GM23338 (cell line): Measurements from ENCODE around the gene CCDC150.
"Not testable (repeated sequence)": the region's sequence is repeated elsewhere in the genome, so short reads cannot be mapped to it uniquely, and the experiment has no call there.

Source experiments
- EZH2 ChIP-seq: fragments of 200-600 bp; sonication (generic); IDR thresholded peaks from one replicate; pipeline ENCODE4 v1.8.0; 2017; ENCODE audit warnings: antibody characterized with exemption, mild to moderate bottlenecking, low read depth; ENCODE audit not compliant: unreplicated experiment
- EZH2phosphoT487 ChIP-seq: fragments of 200-600 bp; sonication (generic); IDR thresholded peaks from one replicate; pipeline ENCODE4 v1.8.1; 2018; ENCODE audit warnings: antibody characterized with exemption; ENCODE audit not compliant: unreplicated experiment
- JUNB ChIP-seq: IDR thresholded peaks from one replicate; pipeline ENCODE4 v1.6.1; 2016; ENCODE audit warnings: antibody characterized with exemption; ENCODE audit not compliant: unreplicated experiment
- NANOG ChIP-seq: IDR thresholded peaks from 2 replicates; pipeline ENCODE4 v1.6.1; 2016; ENCODE audit warnings: antibody characterized with exemption, borderline replicate concordance
- POLR2AphosphoS5 ChIP-seq: IDR thresholded peaks from 2 replicates; pipeline ENCODE4 v1.6.1; 2016; ENCODE audit warnings: antibody characterized with exemption, low read depth
- STAT1 ChIP-seq: IDR thresholded peaks from one replicate; pipeline ENCODE4 v1.6.1; 2016; ENCODE audit warnings: antibody characterized with exemption; ENCODE audit not compliant: unreplicated experiment
- ZNF114 ChIP-seq: fragments of 250-450 bp; sonication (Bioruptor Pico); IDR thresholded peaks from 2 replicates; pipeline ENCODE4 v1.5.0; 2020; ENCODE audit warnings: mild to moderate bottlenecking, moderate library complexity
- TF ChIP-seq, protein P1 (sequence below), 2 experiments: fragments of 200-600 bp in 1 of 2; sonication (generic) in 1 of 2; conservative IDR thresholded peaks; 2 replicates each; pipeline versions ENCODE4 v1.5.1 to v1.6.1; 2016 to 2017; ENCODE audit warnings: antibody characterized with exemption in 2 of 2, low read depth in 2 of 2, mild to moderate bottlenecking in 2 of 2, moderate library complexity in 1 of 2
- TF ChIP-seq, protein P2 (sequence below): IDR thresholded peaks from 2 replicates; pipeline ENCODE4 v1.6.1; 2016; ENCODE audit warnings: antibody characterized with exemption
- TF ChIP-seq, protein P3 (sequence below): IDR thresholded peaks from one replicate; pipeline ENCODE4 v1.6.1; 2018; ENCODE audit warnings: antibody characterized with exemption; ENCODE audit not compliant: unreplicated experiment

DNA sequence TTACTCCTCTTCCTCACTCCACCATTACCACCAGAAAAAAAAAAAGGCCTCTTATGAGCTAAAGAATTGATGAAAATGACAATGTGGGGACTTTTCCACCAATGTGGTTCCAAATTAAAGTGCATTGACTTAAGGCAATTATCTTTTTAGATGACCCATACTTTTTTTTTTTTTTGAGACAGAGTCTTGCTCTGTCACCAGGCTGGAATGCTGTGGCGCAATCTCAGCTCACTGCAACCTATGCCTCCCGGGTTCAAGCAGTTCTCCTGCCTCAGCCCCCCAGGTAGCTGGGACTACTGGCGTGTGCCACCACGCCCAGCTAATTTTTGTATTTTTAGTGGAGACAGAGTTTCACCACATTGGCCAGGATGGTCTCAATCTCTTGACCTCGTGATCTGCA lies 31.6 kb upstream of the CCDC150 start:
- not testable (repeated sequence) for TF ChIP-seq EZH2; ZNF114 (CRISPR knock-in tag); EZH2phosphoT487; POLR2AphosphoS5; STAT1; NANOG; JUNB
- TF ChIP-seq, protein P1, sequence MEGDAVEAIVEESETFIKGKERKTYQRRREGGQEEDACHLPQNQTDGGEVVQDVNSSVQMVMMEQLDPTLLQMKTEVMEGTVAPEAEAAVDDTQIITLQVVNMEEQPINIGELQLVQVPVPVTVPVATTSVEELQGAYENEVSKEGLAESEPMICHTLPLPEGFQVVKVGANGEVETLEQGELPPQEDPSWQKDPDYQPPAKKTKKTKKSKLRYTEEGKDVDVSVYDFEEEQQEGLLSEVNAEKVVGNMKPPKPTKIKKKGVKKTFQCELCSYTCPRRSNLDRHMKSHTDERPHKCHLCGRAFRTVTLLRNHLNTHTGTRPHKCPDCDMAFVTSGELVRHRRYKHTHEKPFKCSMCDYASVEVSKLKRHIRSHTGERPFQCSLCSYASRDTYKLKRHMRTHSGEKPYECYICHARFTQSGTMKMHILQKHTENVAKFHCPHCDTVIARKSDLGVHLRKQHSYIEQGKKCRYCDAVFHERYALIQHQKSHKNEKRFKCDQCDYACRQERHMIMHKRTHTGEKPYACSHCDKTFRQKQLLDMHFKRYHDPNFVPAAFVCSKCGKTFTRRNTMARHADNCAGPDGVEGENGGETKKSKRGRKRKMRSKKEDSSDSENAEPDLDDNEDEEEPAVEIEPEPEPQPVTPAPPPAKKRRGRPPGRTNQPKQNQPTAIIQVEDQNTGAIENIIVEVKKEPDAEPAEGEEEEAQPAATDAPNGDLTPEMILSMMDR (conservative IDR thresholded peaks at IDR 0.05; ENCODE audit: low read depth in 2 of 2): not testable (repeated sequence)
- TF ChIP-seq, protein P2, sequence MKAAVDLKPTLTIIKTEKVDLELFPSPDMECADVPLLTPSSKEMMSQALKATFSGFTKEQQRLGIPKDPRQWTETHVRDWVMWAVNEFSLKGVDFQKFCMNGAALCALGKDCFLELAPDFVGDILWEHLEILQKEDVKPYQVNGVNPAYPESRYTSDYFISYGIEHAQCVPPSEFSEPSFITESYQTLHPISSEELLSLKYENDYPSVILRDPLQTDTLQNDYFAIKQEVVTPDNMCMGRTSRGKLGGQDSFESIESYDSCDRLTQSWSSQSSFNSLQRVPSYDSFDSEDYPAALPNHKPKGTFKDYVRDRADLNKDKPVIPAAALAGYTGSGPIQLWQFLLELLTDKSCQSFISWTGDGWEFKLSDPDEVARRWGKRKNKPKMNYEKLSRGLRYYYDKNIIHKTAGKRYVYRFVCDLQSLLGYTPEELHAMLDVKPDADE: not testable (repeated sequence)
- TF ChIP-seq, protein P3, sequence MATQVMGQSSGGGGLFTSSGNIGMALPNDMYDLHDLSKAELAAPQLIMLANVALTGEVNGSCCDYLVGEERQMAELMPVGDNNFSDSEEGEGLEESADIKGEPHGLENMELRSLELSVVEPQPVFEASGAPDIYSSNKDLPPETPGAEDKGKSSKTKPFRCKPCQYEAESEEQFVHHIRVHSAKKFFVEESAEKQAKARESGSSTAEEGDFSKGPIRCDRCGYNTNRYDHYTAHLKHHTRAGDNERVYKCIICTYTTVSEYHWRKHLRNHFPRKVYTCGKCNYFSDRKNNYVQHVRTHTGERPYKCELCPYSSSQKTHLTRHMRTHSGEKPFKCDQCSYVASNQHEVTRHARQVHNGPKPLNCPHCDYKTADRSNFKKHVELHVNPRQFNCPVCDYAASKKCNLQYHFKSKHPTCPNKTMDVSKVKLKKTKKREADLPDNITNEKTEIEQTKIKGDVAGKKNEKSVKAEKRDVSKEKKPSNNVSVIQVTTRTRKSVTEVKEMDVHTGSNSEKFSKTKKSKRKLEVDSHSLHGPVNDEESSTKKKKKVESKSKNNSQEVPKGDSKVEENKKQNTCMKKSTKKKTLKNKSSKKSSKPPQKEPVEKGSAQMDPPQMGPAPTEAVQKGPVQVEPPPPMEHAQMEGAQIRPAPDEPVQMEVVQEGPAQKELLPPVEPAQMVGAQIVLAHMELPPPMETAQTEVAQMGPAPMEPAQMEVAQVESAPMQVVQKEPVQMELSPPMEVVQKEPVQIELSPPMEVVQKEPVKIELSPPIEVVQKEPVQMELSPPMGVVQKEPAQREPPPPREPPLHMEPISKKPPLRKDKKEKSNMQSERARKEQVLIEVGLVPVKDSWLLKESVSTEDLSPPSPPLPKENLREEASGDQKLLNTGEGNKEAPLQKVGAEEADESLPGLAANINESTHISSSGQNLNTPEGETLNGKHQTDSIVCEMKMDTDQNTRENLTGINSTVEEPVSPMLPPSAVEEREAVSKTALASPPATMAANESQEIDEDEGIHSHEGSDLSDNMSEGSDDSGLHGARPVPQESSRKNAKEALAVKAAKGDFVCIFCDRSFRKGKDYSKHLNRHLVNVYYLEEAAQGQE: not testable (repeated sequence)
